IPS-11a (cell line): ENCODE results near the gene TNS2.
"Not testable (repeated sequence)": the region's sequence is repeated elsewhere in the genome, so short reads cannot be mapped to it uniquely, and the experiment has no call there.

Source experiments
- H3K4me3 ChIP-seq: one replicate; pipeline ENCODE4 v1.5.1; 2013; ENCODE audit warnings: low read depth, low read length, control low read depth

TNS2 gene

DNA sequence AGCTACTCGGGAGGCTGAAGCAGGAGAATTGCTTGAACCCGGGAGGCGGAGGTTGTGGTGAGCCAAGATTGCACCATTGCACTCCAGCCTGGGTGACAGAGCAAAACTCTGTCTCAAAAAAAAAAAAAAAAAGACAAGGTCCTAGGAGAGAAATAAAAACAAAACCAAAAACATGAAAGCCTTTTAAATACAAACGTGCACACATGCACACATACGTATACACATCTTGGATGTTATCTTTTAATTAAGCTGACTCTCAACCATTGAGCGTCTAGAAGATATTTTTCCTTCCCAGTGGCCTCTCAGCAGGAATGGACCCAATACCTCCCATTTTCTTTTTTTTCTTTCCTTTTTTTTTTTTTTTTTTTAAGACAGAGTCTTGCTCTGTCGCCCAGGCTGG lies 62.6 kb downstream of the TNS2 start:
- not testable (repeated sequence) for H3K4me3 ChIP-seq

GRCh38 chr12:53113136-53113705 lies 63.4 kb downstream of the TNS2 start:
- no peak overlapping the region for H3K4me3 ChIP-seq

GRCh38 chr12:53113951-53114350 lies 64.1 kb downstream of the TNS2 start:
- no peak overlapping the region for H3K4me3 ChIP-seq
